HG03378 (cell line): ENCODE results near the gene MAB21L2.

Experiments
- ATAC-seq: cut with Tn5 transposase; IDR thresholded peaks from one replicate; pipeline ENCODE4 v1.9.1; 2021; ENCODE audit warnings: mild to moderate bottlenecking, moderate library complexity; ENCODE audit not compliant: unreplicated experiment

The MAB21L2 gene

GRCh38 chr4:150600812-150601445 lies 19.0 kb downstream of the MAB21L2 start:
- no peak for ATAC-seq

- ATAC-seq: no peak
Measured at GRCh38 chr4:150609131-150609530, 27.2 kb downstream of the MAB21L2 start.

- ATAC-seq: no peak
Measured at GRCh38 chr4:150619042-150619441, 37.1 kb downstream of the MAB21L2 start.

GRCh38 chr4:150624055-150624454 lies 42.1 kb downstream of the MAB21L2 start:
- no peak for ATAC-seq

GRCh38 chr4:150625033-150625432 lies 43.1 kb downstream of the MAB21L2 start:
- no peak for ATAC-seq

- ATAC-seq: no peak
Measured at GRCh38 chr4:150628073-150628472, 46.1 kb downstream of the MAB21L2 start.

- ATAC-seq: no peak
Measured at GRCh38 chr4:150632639-150633038, 50.7 kb downstream of the MAB21L2 start.
